K562 (cell line): Measurements from ENCODE around the gene BCL7B. TPM values are rescaled to one million over a fixed set of nuclear protein-coding genes. Genes with fewer than 3 reads are reported as not detected.
A peak's percentile ranks its signal among the peaks of the same experiment; 100 is the strongest.

Experiments used
- ARID1B ChIP-seq: fragments of 450-650 bp; IDR thresholded peaks from 2 replicates; pipeline ENCODE4 v1.6.1; 2016; ENCODE audit warnings: antibody characterized with exemption, mild to moderate bottlenecking, inconsistent platforms
- CEBPB ChIP-seq: fragments of 450-650 bp; IDR thresholded peaks from 2 replicates; pipeline ENCODE4 v1.6.1; 2016; ENCODE audit warnings: missing genetic modification characterization, missing compliant biosample characterization
- CEBPG ChIP-seq, 3 experiments: fragments of 200-800 bp in 1 of 3; sonication (Bioruptor generic) in 1 of 3; sonication (generic) in 1 of 3; formaldehyde crosslinking in 1 of 3; IDR thresholded peaks in 2 of 3; conservative IDR thresholded peaks in 1 of 3; 2 replicates each; pipeline versions ENCODE4 v1.6.1 to v1.8.0; 2016 to 2022; ENCODE audit warnings: missing compliant biosample characterization in 2 of 3, missing genetic modification characterization in 2 of 3, mild to moderate bottlenecking in 1 of 3, missing genetic modification reagents in 1 of 3
- MXI1 ChIP-seq: IDR thresholded peaks from 2 replicates; pipeline ENCODE4 v1.6.1; 2011; ENCODE audit warnings: low read depth, mild to moderate bottlenecking, improper control_type of control experiment, low read length
- NCOR1 ChIP-seq: fragments of 450-650 bp; IDR thresholded peaks from 2 replicates; pipeline ENCODE4 v1.6.1; 2016; ENCODE audit warnings: mild to moderate bottlenecking, moderate library complexity
- POLR2AphosphoS5 ChIP-seq: IDR thresholded peaks from 2 replicates; pipeline ENCODE4 v1.6.1; 2011; ENCODE audit warnings: mild to moderate bottlenecking, low read depth, low read length, moderate library complexity; ENCODE audit not compliant: control insufficient read depth, insufficient read depth
- SMARCE1 ChIP-seq: fragments of 450-650 bp; IDR thresholded peaks from 2 replicates; pipeline ENCODE4 v1.7.1; 2016; ENCODE audit warnings: mild to moderate bottlenecking
- TAL1 ChIP-seq: fragments of 450-650 bp; IDR thresholded peaks from 2 replicates; pipeline ENCODE4 v1.6.1; 2016; ENCODE audit warnings: mild to moderate bottlenecking
- TCF3 ChIP-seq: sonication (generic); formaldehyde crosslinking; IDR thresholded peaks from 2 replicates; pipeline ENCODE4 v1.4.0; 2020; ENCODE audit warnings: mild to moderate bottlenecking, missing genetic modification reagents
- TEAD4 ChIP-seq, 2 experiments: sonication (generic) in 1 of 2; formaldehyde crosslinking in 1 of 2; IDR thresholded peaks; 2 replicates each; pipeline versions ENCODE4 v1.6.1 to v1.8.0; 2012 to 2022; ENCODE audit warnings: borderline replicate concordance in 1 of 2, inconsistent platforms in 1 of 2, low read length in 1 of 2, mild to moderate bottlenecking in 1 of 2, missing genetic modification reagents in 1 of 2
- TRIM24 ChIP-seq, 2 experiments: fragments of 450-650 bp; IDR thresholded peaks; 2 replicates each; pipeline ENCODE4 v1.6.1; 2016
- YY1 ChIP-seq, 3 experiments: IDR thresholded peaks; 2 replicates each; pipeline ENCODE4 v1.6.1; 2011; ENCODE audit warnings: low read length in 2 of 3, mild to moderate bottlenecking in 2 of 3, moderate library complexity in 2 of 3, borderline replicate concordance in 1 of 3, control low read depth in 1 of 3, low read depth in 1 of 3; ENCODE audit not compliant: insufficient read depth in 3 of 3, insufficient replicate concordance in 2 of 3, control insufficient read depth in 1 of 3, insufficient read length in 1 of 3; ENCODE audit errors: extremely low read depth in 1 of 3
- ZFP36 ChIP-seq: fragments of 150-350 bp; IDR thresholded peaks from 2 replicates; pipeline ENCODE4 v1.6.1; 2018; ENCODE audit warnings: low read length, low read depth; ENCODE audit not compliant: partially characterized antibody
- polyA plus RNA-seq, 8 experiments: library from polyadenylated mRNA; depleted of rRNA in 4 of 8; stranded (reverse) in 5 of 8; unstranded in 3 of 8; fragments of >200 nt; fragmentation: Nextera tagmentation in 2 of 8; fragmentation: Illumina TruSeq in 1 of 8; extraction: Ambion mirVana in 2 of 8; extraction: Trizol in 1 of 8; gene quantifications; 2 replicates each; pipeline versions ENCODE4 v1.2.1 to v1.2.3, GENCODE V29; 2011 to 2014; ENCODE audit warnings: inconsistent platforms in 1 of 8, missing spikeins in 1 of 8
- total RNA-seq, 7 experiments: library from RNA; depleted of rRNA in 6 of 7; stranded (reverse); fragments of >200 nt in 6 of 7; fragmentation: Illumina TruSeq in 2 of 7; extraction: Trizol in 2 of 7; gene quantifications; 2 replicates each; pipeline versions ENCODE4 v1.2.1 to v1.2.3, GENCODE V29; 2011 to 2021; ENCODE audit warnings: low replicate concordance in 1 of 7
- TF ChIP-seq, protein P1 (sequence below): fragments of 450-650 bp; IDR thresholded peaks from 2 replicates; pipeline ENCODE4 v1.6.1; 2017; ENCODE audit warnings: antibody characterized with exemption, mild to moderate bottlenecking
- TF ChIP-seq, protein P2 (sequence below), 2 experiments: fragments of 450-650 bp in 1 of 2; sonication (generic) in 1 of 2; formaldehyde crosslinking in 1 of 2; IDR thresholded peaks in 1 of 2; conservative IDR thresholded peaks in 1 of 2; 2 replicates each; pipeline versions ENCODE4 v1.6.1 to v1.8.1; 2016 to 2023; ENCODE audit warnings: mild to moderate bottlenecking in 2 of 2, moderate library complexity in 2 of 2, inconsistent platforms in 1 of 2, missing genetic modification reagents in 1 of 2

Gene BCL7B
- total and polyA plus RNA-seq, 9 of the 15 experiments (the other 6 are each of a cell fraction or from before 2014, with no cell fraction given), result 10.0 to 73.2 (median 32.9) TPM

DNA sequence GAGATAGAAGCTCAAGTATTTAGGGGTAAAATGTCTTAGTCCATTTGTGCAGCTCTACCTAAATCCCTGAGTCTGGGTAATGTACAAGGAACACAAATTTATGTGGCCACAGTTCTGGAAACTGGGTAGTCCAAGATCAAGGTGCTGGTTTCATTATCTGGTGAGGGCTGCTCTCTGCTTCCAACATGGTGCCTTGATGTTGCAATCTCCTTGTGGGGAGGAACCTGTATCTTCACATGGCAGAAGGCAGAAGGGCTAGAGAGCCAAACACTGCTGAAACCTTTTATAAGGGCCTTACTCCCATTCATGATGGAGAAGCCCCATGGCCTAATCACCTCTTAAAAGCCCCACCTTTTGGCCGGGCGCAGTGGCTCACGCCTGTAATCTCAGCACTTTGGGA is 26.7 kb downstream of the BCL7B start (continued):
- TF ChIP-seq CEBPG (CRISPR knock-in tag; IDR thresholded peaks at IDR 0.05) (peak; percentile 88), CEBPG (tag; conservative IDR thresholded peaks at IDR 0.05 in 1 of 2, IDR thresholded peaks at IDR 0.05 in 1 of 2) (peak; percentile 73 to 90), TEAD4 (IDR thresholded peaks at IDR 0.05; ENCODE audit: low read length) (peak; percentile 65), TEAD4 (CRISPR knock-in tag; IDR thresholded peaks at IDR 0.05; ENCODE audit: borderline replicate concordance) (no peak), MXI1 (no peak), YY1 (IDR thresholded peaks at IDR 0.05; ENCODE audit: borderline replicate concordance in 1 of 3, control insufficient read depth in 1 of 3, extremely low read depth in 1 of 3, insufficient read depth in 3 of 3, insufficient read length in 1 of 3, insufficient replicate concordance in 2 of 3, low read depth in 1 of 3, low read length in 2 of 3) (peak in 1 of 3 experiments; percentile 82), ZFP36 (peak; percentile 34), TCF3 (peak; percentile 78), NCOR1 (0 out of 2 replicates have a peak, but pooled peaks have one; percentile 6), ARID1B (peak; percentile 62), CEBPB (tag) (peak; percentile 99), POLR2AphosphoS5 (peak; percentile 63; the same call in 1 of the 2 replicates), TAL1 (peak; percentile 58; the same call in 1 of the 2 replicates), SMARCE1 (0 out of 2 replicates have a peak, but pooled peaks have one; percentile 24), TRIM24 (IDR thresholded peaks at IDR 0.05) (peak in 1 of 2 experiments; percentile 23; a peak in 2 of 4 replicates)
- TF ChIP-seq, protein P1, sequence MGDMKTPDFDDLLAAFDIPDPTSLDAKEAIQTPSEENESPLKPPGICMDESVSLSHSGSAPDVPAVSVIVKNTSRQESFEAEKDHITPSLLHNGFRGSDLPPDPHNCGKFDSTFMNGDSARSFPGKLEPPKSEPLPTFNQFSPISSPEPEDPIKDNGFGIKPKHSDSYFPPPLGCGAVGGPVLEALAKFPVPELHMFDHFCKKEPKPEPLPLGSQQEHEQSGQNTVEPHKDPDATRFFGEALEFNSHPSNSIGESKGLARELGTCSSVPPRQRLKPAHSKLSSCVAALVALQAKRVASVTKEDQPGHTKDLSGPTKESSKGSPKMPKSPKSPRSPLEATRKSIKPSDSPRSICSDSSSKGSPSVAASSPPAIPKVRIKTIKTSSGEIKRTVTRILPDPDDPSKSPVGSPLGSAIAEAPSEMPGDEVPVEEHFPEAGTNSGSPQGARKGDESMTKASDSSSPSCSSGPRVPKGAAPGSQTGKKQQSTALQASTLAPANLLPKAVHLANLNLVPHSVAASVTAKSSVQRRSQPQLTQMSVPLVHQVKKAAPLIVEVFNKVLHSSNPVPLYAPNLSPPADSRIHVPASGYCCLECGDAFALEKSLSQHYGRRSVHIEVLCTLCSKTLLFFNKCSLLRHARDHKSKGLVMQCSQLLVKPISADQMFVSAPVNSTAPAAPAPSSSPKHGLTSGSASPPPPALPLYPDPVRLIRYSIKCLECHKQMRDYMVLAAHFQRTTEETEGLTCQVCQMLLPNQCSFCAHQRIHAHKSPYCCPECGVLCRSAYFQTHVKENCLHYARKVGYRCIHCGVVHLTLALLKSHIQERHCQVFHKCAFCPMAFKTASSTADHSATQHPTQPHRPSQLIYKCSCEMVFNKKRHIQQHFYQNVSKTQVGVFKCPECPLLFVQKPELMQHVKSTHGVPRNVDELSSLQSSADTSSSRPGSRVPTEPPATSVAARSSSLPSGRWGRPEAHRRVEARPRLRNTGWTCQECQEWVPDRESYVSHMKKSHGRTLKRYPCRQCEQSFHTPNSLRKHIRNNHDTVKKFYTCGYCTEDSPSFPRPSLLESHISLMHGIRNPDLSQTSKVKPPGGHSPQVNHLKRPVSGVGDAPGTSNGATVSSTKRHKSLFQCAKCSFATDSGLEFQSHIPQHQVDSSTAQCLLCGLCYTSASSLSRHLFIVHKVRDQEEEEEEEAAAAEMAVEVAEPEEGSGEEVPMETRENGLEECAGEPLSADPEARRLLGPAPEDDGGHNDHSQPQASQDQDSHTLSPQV, result 0 out of 2 replicates have a peak, but pooled peaks have one; percentile 26
- TF ChIP-seq, protein P2, sequence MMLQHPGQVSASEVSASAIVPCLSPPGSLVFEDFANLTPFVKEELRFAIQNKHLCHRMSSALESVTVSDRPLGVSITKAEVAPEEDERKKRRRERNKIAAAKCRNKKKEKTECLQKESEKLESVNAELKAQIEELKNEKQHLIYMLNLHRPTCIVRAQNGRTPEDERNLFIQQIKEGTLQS (IDR thresholded peaks at IDR 0.05), result peak; percentile 52
- TF ChIP-seq, protein P2 (CRISPR knock-in tag; conservative IDR thresholded peaks at IDR 0.05), result no peak
